Fibroblast of gingiva (primary cell): ENCODE results near the gene MAL.

Experiments
- DNase-seq: peaks from one replicate; pipeline ENCODE4 v3.0.0-alpha.2; 2011; ENCODE audit warnings: low read depth

Gene MAL

GRCh38 chr2:95049961-95050360, 24.5 kb downstream of the MAL start:
- no peak for DNase-seq

- DNase-seq = no peak
Measured at GRCh38 chr2:95050385-95051300, 25.1 kb downstream of the MAL start.

GRCh38 chr2:95051626-95052025, 26.1 kb downstream of the MAL start:
- no peak for DNase-seq

GRCh38 chr2:95052307-95052706, 26.8 kb downstream of the MAL start:
- no peak for DNase-seq

- DNase-seq = no peak
Measured at GRCh38 chr2:95052804-95053479, 27.4 kb downstream of the MAL start.

- no peak for DNase-seq
Measured at GRCh38 chr2:95053543-95053942, 28.0 kb downstream of the MAL start.

GRCh38 chr2:95054016-95054415, 28.5 kb downstream of the MAL start:
- no peak for DNase-seq

GRCh38 chr2:95055262-95055661, 29.8 kb downstream of the MAL start:
- no peak for DNase-seq

- DNase-seq = no peak
Measured at GRCh38 chr2:95056044-95056443, 30.5 kb downstream of the MAL start.

- DNase-seq = no peak
Measured at GRCh38 chr2:95056461-95057459, 31.3 kb downstream of the MAL start.

GRCh38 chr2:95057535-95058370, 32.2 kb downstream of the MAL start:
- DNase-seq = no peak

GRCh38 chr2:95058466-95058988, 33.0 kb downstream of the MAL start:
- no peak for DNase-seq

- no peak for DNase-seq
Measured at GRCh38 chr2:95058989-95059641, 33.6 kb downstream of the MAL start.

- DNase-seq = no peak
Measured at GRCh38 chr2:95059656-95060370, 34.3 kb downstream of the MAL start.

- no peak for DNase-seq
Measured at GRCh38 chr2:95060446-95061118, 35.1 kb downstream of the MAL start.

GRCh38 chr2:95061119-95061512, 35.6 kb downstream of the MAL start:
- no peak for DNase-seq

- DNase-seq = no peak
Measured at GRCh38 chr2:95061601-95062183, 36.2 kb downstream of the MAL start.

- DNase-seq = no peak
Measured at GRCh38 chr2:95062242-95063085, 37.0 kb downstream of the MAL start.
